ENCODE results near the gene PCNX3.

DNA sequence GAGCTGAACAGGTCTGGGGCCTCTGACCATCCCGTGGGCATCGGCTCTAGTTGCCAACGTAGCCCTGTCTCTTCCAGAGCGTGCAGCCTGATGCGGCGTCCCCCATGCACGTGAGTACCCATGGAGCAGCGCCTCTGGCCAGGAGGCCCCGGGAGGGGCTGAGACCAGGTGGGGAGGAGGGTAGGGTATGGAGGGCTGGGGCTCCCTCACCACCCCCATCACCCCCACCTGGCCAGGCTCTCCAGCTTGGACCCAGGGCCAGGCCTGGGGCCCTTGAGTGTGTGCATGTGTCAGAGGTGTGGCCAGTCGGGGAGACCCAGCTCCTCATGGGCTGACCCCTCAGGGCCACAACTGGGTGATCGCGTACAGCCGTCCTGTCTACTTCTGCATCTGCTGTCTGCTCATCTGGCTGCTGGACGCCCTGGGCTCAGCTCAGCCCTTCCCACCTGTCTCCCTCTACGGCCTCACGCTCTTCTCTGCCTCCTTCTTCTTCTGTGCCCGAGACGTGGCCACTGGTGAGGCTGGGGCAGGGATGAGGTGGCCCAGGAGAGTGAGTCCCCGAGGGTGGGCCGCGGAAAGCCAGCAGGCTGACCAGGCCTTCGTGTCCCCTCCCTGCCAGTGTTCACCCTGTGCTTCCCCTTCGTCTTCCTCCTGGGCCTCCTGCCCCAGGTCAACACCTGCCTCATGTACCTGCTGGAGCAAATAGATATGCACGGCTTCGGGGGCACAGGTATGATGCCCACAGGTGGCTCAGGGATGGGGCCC, 8.5 kb downstream of the PCNX3 start:
- TF ChIP-seq, protein P1, sequence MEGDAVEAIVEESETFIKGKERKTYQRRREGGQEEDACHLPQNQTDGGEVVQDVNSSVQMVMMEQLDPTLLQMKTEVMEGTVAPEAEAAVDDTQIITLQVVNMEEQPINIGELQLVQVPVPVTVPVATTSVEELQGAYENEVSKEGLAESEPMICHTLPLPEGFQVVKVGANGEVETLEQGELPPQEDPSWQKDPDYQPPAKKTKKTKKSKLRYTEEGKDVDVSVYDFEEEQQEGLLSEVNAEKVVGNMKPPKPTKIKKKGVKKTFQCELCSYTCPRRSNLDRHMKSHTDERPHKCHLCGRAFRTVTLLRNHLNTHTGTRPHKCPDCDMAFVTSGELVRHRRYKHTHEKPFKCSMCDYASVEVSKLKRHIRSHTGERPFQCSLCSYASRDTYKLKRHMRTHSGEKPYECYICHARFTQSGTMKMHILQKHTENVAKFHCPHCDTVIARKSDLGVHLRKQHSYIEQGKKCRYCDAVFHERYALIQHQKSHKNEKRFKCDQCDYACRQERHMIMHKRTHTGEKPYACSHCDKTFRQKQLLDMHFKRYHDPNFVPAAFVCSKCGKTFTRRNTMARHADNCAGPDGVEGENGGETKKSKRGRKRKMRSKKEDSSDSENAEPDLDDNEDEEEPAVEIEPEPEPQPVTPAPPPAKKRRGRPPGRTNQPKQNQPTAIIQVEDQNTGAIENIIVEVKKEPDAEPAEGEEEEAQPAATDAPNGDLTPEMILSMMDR (conservative IDR thresholded peaks at IDR 0.05 in 1 of 2, IDR thresholded peaks at IDR 0.05 in 1 of 2; ENCODE audit: low read depth in 1 of 2, low read length in 2 of 2), result no peak
- no peak for TF ChIP-seq EZH2 (IDR thresholded peaks at IDR 0.05; ENCODE audit: low read length, missing control alignments)
